Measurements from ENCODE around the gene CARF.

Gene CARF

GRCh38 chr2:203002054-203002821 lies 90.2 kb downstream of the CARF start:
- Histone ChIP-seq H2AFZ (ENCODE audit: low read length) (no peak overlapping the region), H2BK5ac (ENCODE audit: low read length) (no peak overlapping the region), H3K18ac (ENCODE audit: low read length) (no peak overlapping the region), H3K4me1 (ENCODE audit: control insufficient read depth in 2 of 2, insufficient read depth in 1 of 2, low read depth in 1 of 2, low read length in 2 of 2) (no peaks in the 10 kb centered on the region), H2BK12ac (ENCODE audit: low read length) (no peak overlapping the region), H3K4me2 (ENCODE audit: insufficient read depth, low read length, poor library complexity, severe bottlenecking) (no peak overlapping the region), H3K27me3 (ENCODE audit: control insufficient read depth in 3 of 3, insufficient read depth in 3 of 3, low read depth in 1 of 3, low read length in 3 of 3) (no peaks in the 10 kb centered on the region), H4K91ac (ENCODE audit: low read depth, low read length, poor library complexity) (no peak overlapping the region), H3K36me3 (replicated peaks in 1 of 2; ENCODE audit: control insufficient read depth in 2 of 2, insufficient read depth in 2 of 2, low read length in 2 of 2) (no peaks in the 10 kb centered on the region), H3K4ac (ENCODE audit: low read length) (no peak overlapping the region), H3K9me3 (replicated peaks in 1 of 2; ENCODE audit: control insufficient read depth in 2 of 2, insufficient read depth in 1 of 2, low read depth in 1 of 2, low read length in 2 of 2) (no peaks in the 10 kb centered on the region), H3K4me3 (ENCODE audit: low read length in 2 of 2) (no peak overlapping the region), H3K79me1 (ENCODE audit: low read depth, low read length) (no peaks in the 10 kb centered on the region), H3K9ac (ENCODE audit: low read depth, low read length, poor library complexity) (no peak overlapping the region), H3K14ac (ENCODE audit: low read length) (no peak overlapping the region), H2BK120ac (ENCODE audit: low read depth, low read length) (no peak overlapping the region), H3K27ac (replicated peaks; ENCODE audit: low read length) (no peak overlapping the region), H2AK5ac (ENCODE audit: low read depth, low read length) (no peak overlapping the region), H3K23ac (ENCODE audit: low read depth, low read length, poor library complexity) (no peak overlapping the region), H2BK15ac (ENCODE audit: low read length) (no peak overlapping the region), H4K8ac (ENCODE audit: low read depth, low read length) (no peak overlapping the region)
- DNase-seq (ENCODE audit: low spot score) = no peak
- no CpG with 5 or more reads among the region's 3 CpGs for WGBS, 2 donors (ENCODE audit: extremely low coverage in 2 of 2, insufficient read length in 2 of 2, insufficient replicate concordance in 1 of 2)

DNA sequence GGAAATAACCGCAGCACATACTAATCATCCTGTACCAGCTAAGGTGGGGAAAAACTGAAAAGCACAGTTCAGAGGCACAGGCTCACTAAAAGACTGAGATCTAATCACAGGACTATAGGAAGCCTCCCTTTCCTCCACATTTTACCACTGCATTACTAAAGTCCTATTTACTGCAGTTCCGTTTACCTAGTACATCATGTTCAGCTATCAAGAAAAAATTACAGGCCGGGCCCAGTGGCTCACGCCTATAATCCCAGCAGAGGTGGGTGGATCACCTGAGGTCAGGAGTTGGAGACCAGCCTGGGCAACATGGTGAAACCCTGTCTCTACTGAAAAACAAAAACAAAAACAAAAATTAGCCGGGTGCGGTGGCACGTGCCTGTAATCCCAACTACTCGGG lies 91.6 kb downstream of the CARF start:
- no peak overlapping the region for H2BK5ac ChIP-seq (ENCODE audit: low read length)
- no peak overlapping the region for H3K4me3 ChIP-seq (ENCODE audit: low read length in 2 of 2)
- no peak overlapping the region for H3K27ac ChIP-seq (replicated peaks; ENCODE audit: low read length)
- no peak overlapping the region for H2AFZ ChIP-seq (ENCODE audit: low read length)
- H4K8ac ChIP-seq (ENCODE audit: low read depth, low read length) = no peak overlapping the region
- no peak overlapping the region for H3K4ac ChIP-seq (ENCODE audit: low read length)
- no peak overlapping the region for H3K23ac ChIP-seq (ENCODE audit: low read depth, low read length, poor library complexity)
- no peaks in the 10 kb centered on the region for H3K27me3 ChIP-seq (ENCODE audit: control insufficient read depth in 3 of 3, insufficient read depth in 3 of 3, low read depth in 1 of 3, low read length in 3 of 3)
- H4K91ac ChIP-seq (ENCODE audit: low read depth, low read length, poor library complexity) = no peak overlapping the region
- H2AK5ac ChIP-seq (ENCODE audit: low read depth, low read length) = no peak overlapping the region
- no peak overlapping the region for H3K4me2 ChIP-seq (ENCODE audit: insufficient read depth, low read length, poor library complexity, severe bottlenecking)
- H2BK12ac ChIP-seq (ENCODE audit: low read length) = no peak overlapping the region
- no peak overlapping the region for H2BK120ac ChIP-seq (ENCODE audit: low read depth, low read length)
- no peaks in the 10 kb centered on the region for H3K36me3 ChIP-seq (replicated peaks in 1 of 2; ENCODE audit: control insufficient read depth in 2 of 2, insufficient read depth in 2 of 2, low read length in 2 of 2)
- DNase-seq (ENCODE audit: low spot score) = no peak
- H3K79me1 ChIP-seq (ENCODE audit: low read depth, low read length) = no peaks in the 10 kb centered on the region
- H3K14ac ChIP-seq (ENCODE audit: low read length) = no peak overlapping the region
- no peaks in the 10 kb centered on the region for H3K4me1 ChIP-seq (ENCODE audit: control insufficient read depth in 2 of 2, insufficient read depth in 1 of 2, low read depth in 1 of 2, low read length in 2 of 2)
- no peaks in the 10 kb centered on the region for H3K9me3 ChIP-seq (replicated peaks in 1 of 2; ENCODE audit: control insufficient read depth in 2 of 2, insufficient read depth in 1 of 2, low read depth in 1 of 2, low read length in 2 of 2)
- H3K9ac ChIP-seq (ENCODE audit: low read depth, low read length, poor library complexity) = no peak overlapping the region
- H2BK15ac ChIP-seq (ENCODE audit: low read length) = no peak overlapping the region
- no peak overlapping the region for H3K18ac ChIP-seq (ENCODE audit: low read length)
- no CpG with 5 or more reads among the region's 8 CpGs for WGBS, 2 donors (ENCODE audit: extremely low coverage in 2 of 2, insufficient read length in 2 of 2, insufficient replicate concordance in 1 of 2)

GRCh38 chr2:203014456-203015199 lies 102.6 kb downstream of the CARF start, which contains the start of gene NBEAL1:
Gene NBEAL1, plus strand, starts transcription at chr2:203014875. Its CDS starts 1,510 bp downstream, at chr2:203016385.
- no peak within 1 kb of the TSS for H2AK5ac ChIP-seq (ENCODE audit: low read depth, low read length)
- no peaks in the 10 kb centered on the region for H3K27me3 ChIP-seq (ENCODE audit: control insufficient read depth in 3 of 3, insufficient read depth in 3 of 3, low read depth in 1 of 3, low read length in 3 of 3)
- peak within 1 kb of the TSS; percentile 91 for H2BK5ac ChIP-seq (ENCODE audit: low read length)
- no peak within 1 kb of the TSS for H2BK15ac ChIP-seq (ENCODE audit: low read length)
- peak within 1 kb of the TSS; percentile 96 for H2AFZ ChIP-seq (ENCODE audit: low read length)
- H3K9me3 ChIP-seq (replicated peaks in 1 of 2; ENCODE audit: control insufficient read depth in 2 of 2, insufficient read depth in 1 of 2, low read depth in 1 of 2, low read length in 2 of 2) = no peaks in the 10 kb centered on the region
- peak within 1 kb of the TSS; percentile 98 for H3K9ac ChIP-seq (ENCODE audit: low read depth, low read length, poor library complexity)
- no peak within 1 kb of the TSS for H3K4ac ChIP-seq (ENCODE audit: low read length)
- H3K14ac ChIP-seq (ENCODE audit: low read length) = no peak within 1 kb of the TSS
- DNase-seq (ENCODE audit: low spot score) = peak; percentile 99
- no peaks in the 10 kb centered on the region for H3K79me1 ChIP-seq (ENCODE audit: low read depth, low read length)
- peak within 1 kb of the TSS; percentile 78 for H3K4me2 ChIP-seq (ENCODE audit: insufficient read depth, low read length, poor library complexity, severe bottlenecking)
- H3K18ac ChIP-seq (ENCODE audit: low read length) = peak within 1 kb of the TSS; percentile 91
- no peak within 1 kb of the TSS for H4K91ac ChIP-seq (ENCODE audit: low read depth, low read length, poor library complexity)
- peak within 1 kb of the TSS; percentile 80 for H3K27ac ChIP-seq (replicated peaks; ENCODE audit: low read length)
- no CpG with 5 or more reads among the region's 59 CpGs for WGBS, 2 donors (ENCODE audit: extremely low coverage in 2 of 2, insufficient read length in 2 of 2, insufficient replicate concordance in 1 of 2)
- H3K36me3 ChIP-seq (replicated peaks in 1 of 2; ENCODE audit: control insufficient read depth in 2 of 2, insufficient read depth in 2 of 2, low read length in 2 of 2) = peaks cover 0 to 3% of the 10 kb centered on the region in 2 donors
- peaks cover 3 to 32% of the 10 kb centered on the region in 2 donors for H3K4me1 ChIP-seq (ENCODE audit: control insufficient read depth in 2 of 2, insufficient read depth in 1 of 2, low read depth in 1 of 2, low read length in 2 of 2)
- H2BK120ac ChIP-seq (ENCODE audit: low read depth, low read length) = no peak within 1 kb of the TSS
- H3K23ac ChIP-seq (ENCODE audit: low read depth, low read length, poor library complexity) = peak within 1 kb of the TSS; percentile 96
- no peak within 1 kb of the TSS for H2BK12ac ChIP-seq (ENCODE audit: low read length)
- no peak within 1 kb of the TSS for H4K8ac ChIP-seq (ENCODE audit: low read depth, low read length)
- H3K4me3 ChIP-seq (ENCODE audit: low read length in 2 of 2) = peak within 1 kb of the TSS; percentile 84 to 88

DNA sequence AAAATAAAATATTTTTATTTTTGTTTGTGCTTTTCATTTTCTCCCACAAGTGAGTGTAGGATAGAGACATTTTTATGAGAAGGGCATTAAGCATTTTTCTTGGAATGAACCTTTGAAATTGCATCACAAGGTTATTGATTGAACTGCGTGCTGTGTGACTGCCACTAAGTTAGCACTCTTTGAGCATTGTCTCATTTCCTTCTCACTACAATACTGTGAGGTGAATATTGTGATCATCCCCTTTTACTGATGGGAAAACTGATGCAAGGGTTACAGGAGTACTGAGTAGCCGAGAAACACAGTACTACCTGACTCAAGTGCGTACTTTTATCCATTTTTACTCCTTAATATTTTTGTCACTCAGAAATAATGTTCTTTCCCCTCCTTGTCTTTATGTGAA lies 104.6 kb downstream of the CARF start:
- Histone ChIP-seq H3K79me1 (ENCODE audit: low read depth, low read length) (no peaks in the 10 kb centered on the region), H2BK12ac (ENCODE audit: low read length) (no peak overlapping the region), H3K4me1 (ENCODE audit: control insufficient read depth in 2 of 2, insufficient read depth in 1 of 2, low read depth in 1 of 2, low read length in 2 of 2) (peaks cover 3 to 20% of the 10 kb centered on the region in 2 donors), H3K9ac (ENCODE audit: low read depth, low read length, poor library complexity) (no peak overlapping the region), H3K18ac (ENCODE audit: low read length) (no peak overlapping the region), H3K14ac (ENCODE audit: low read length) (no peak overlapping the region), H3K36me3 (replicated peaks in 1 of 2; ENCODE audit: control insufficient read depth in 2 of 2, insufficient read depth in 2 of 2, low read length in 2 of 2) (peaks cover 0 to 3% of the 10 kb centered on the region in 2 donors), H2AFZ (ENCODE audit: low read length) (no peak overlapping the region), H3K23ac (ENCODE audit: low read depth, low read length, poor library complexity) (no peak overlapping the region), H3K27me3 (ENCODE audit: control insufficient read depth in 3 of 3, insufficient read depth in 3 of 3, low read depth in 1 of 3, low read length in 3 of 3) (no peaks in the 10 kb centered on the region), H2BK5ac (ENCODE audit: low read length) (no peak overlapping the region), H3K4ac (ENCODE audit: low read length) (no peak overlapping the region), H4K8ac (ENCODE audit: low read depth, low read length) (no peak overlapping the region), H2BK120ac (ENCODE audit: low read depth, low read length) (no peak overlapping the region), H2AK5ac (ENCODE audit: low read depth, low read length) (no peak overlapping the region), H3K27ac (replicated peaks; ENCODE audit: low read length) (no peak overlapping the region), H4K91ac (ENCODE audit: low read depth, low read length, poor library complexity) (no peak overlapping the region), H2BK15ac (ENCODE audit: low read length) (no peak overlapping the region), H3K4me3 (ENCODE audit: low read length in 2 of 2) (no peak overlapping the region), H3K4me2 (ENCODE audit: insufficient read depth, low read length, poor library complexity, severe bottlenecking) (no peak overlapping the region), H3K9me3 (replicated peaks in 1 of 2; ENCODE audit: control insufficient read depth in 2 of 2, insufficient read depth in 1 of 2, low read depth in 1 of 2, low read length in 2 of 2) (no peaks in the 10 kb centered on the region)
- no peak for DNase-seq (ENCODE audit: low spot score)
- WGBS, 2 donors (ENCODE audit: extremely low coverage in 2 of 2, insufficient read length in 2 of 2, insufficient replicate concordance in 1 of 2) = no CpG with 5 or more reads among the region's 3 CpGs
